ENCODE data around the gene MRPL2. TPM values are rescaled to one million over a fixed set of nuclear protein-coding genes. Genes with fewer than 3 reads are reported as not detected.
A peak's percentile ranks its signal among the peaks of the same experiment; 100 is the strongest.
"Not testable (repeated sequence)": the region's sequence is repeated elsewhere in the genome, so short reads cannot be mapped to it uniquely, and the experiment has no call there.

The MRPL2 gene
- total RNA-seq, 1 donor from 2014 or later: 50.3 TPM

DNA sequence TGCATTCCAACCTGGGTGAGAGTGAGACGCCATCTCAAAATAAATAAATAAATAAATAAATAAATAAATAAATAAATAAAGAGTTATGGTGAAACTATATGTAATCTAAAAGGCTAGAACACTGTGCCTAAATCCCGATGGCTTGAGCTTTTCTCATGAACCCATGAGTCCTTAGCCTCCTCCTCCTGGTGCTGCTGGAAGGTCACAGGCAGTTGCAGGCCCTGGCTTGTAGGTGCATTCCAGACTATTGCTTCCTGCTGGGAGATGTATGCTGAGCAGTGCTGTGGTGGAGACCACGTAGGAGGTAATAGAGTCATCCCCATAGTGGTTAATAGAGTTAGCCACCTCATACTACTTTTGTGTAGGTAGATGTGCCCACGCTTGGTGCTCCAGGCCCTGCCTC is 29.4 kb upstream of the MRPL2 start:
- no peaks in the 10 kb centered on the region for H3K36me3 ChIP-seq (ENCODE audit: control insufficient read depth, insufficient read depth, low read length)
- FAIRE-seq: no peak
- H3K27me3 ChIP-seq (ENCODE audit: control insufficient read depth, insufficient read depth, low read length): no peaks in the 10 kb centered on the region
- peak; percentile 98 for DNase-seq (ENCODE audit: low read depth)
- H3K4me3 ChIP-seq (ENCODE audit: low read depth, low read length): no peak overlapping the region
- TF ChIP-seq, protein P1, sequence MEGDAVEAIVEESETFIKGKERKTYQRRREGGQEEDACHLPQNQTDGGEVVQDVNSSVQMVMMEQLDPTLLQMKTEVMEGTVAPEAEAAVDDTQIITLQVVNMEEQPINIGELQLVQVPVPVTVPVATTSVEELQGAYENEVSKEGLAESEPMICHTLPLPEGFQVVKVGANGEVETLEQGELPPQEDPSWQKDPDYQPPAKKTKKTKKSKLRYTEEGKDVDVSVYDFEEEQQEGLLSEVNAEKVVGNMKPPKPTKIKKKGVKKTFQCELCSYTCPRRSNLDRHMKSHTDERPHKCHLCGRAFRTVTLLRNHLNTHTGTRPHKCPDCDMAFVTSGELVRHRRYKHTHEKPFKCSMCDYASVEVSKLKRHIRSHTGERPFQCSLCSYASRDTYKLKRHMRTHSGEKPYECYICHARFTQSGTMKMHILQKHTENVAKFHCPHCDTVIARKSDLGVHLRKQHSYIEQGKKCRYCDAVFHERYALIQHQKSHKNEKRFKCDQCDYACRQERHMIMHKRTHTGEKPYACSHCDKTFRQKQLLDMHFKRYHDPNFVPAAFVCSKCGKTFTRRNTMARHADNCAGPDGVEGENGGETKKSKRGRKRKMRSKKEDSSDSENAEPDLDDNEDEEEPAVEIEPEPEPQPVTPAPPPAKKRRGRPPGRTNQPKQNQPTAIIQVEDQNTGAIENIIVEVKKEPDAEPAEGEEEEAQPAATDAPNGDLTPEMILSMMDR (IDR thresholded peaks at IDR 0.05; ENCODE audit: insufficient read depth, low read length, severe bottlenecking): no peak

DNA sequence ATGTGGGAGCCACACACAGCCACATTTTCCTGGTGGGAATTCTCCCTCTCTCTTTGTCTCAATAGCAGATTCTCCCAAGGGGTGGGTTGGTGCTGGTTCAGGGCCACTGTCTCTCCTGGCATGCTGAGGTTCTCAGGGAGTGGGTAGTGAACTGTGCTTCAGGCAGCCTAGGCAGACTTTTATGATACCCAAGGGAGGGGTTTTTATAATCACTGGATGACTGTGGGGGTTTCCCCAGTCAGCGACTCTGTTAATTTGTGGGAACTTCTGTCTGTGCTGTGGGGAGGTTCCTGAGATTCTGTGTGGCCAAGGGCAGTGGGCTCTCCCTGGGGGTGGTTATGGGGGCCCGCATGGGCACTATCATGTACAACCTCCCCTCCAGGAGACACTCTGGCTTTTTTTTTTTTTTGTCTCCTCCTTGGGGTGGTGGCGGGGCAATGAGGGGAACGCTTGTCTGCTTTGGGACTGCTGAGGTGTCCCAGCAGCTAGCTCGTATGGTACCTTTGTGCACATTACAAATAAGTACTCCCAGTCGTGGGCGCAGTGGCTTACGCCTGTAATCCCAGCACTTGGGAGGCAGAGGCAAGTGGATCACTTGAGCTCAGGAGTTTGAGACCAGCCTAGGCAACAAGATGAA is 26.9 kb upstream of the MRPL2 start:
- TF ChIP-seq, protein P1 (IDR thresholded peaks at IDR 0.05; ENCODE audit: insufficient read depth, low read length, severe bottlenecking): no peak
- DNase-seq (ENCODE audit: low read depth): no peak
- Histone ChIP-seq H3K27me3 (ENCODE audit: control insufficient read depth, insufficient read depth, low read length) (no peaks in the 10 kb centered on the region), H3K4me3 (ENCODE audit: low read depth, low read length) (no peak overlapping the region), H3K36me3 (ENCODE audit: control insufficient read depth, insufficient read depth, low read length) (no peaks in the 10 kb centered on the region)
- no peak for FAIRE-seq

DNA sequence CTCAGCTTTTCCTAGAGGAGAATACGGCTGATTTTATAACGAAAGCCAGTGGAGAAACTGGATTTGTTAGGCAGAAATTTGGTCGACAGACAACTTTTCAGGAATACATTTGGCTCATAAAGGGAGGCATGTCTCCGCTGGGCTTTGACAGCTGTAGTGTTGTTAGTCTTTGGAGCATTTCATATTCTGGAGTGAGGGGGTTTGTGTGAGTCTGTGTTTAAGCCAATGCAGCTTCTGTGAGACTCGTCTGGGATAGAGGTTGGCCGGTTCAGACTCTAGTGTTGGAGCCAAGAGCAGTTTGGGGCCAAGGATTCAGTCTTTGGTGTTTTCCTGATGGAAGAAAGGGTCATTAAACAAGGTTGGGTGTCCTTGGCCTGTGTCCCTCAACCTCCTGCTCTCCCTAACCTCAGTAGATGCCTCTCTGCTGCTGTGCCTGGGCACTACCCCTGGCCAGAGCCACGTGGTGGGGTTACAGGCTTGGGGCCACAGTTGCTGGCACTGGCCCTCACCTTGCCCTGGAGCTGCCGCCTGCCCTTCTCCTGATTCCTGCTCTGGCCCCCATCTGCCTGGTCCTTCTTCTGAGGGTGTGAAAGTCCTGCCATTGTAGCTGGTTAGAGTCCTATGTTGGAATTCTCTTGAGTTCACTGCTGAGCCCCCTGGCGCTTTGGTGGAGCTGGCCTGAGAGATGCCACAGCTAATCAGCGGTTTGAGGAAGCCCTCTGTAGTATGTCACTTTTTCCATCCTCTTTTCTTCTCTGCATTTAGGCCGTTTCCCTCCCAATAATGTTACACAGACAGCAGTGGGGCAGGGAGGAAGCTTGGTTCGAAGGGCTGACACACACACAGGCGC is 23.8 kb upstream of the MRPL2 start:
- no peak for DNase-seq (ENCODE audit: low read depth)
- H3K36me3 ChIP-seq (ENCODE audit: control insufficient read depth, insufficient read depth, low read length): no peaks in the 10 kb centered on the region
- TF ChIP-seq, protein P1 (IDR thresholded peaks at IDR 0.05; ENCODE audit: insufficient read depth, low read length, severe bottlenecking): no peak
- H3K4me3 ChIP-seq (ENCODE audit: low read depth, low read length): no peak overlapping the region
- H3K27me3 ChIP-seq (ENCODE audit: control insufficient read depth, insufficient read depth, low read length): no peaks in the 10 kb centered on the region
- no peak for FAIRE-seq

DNA sequence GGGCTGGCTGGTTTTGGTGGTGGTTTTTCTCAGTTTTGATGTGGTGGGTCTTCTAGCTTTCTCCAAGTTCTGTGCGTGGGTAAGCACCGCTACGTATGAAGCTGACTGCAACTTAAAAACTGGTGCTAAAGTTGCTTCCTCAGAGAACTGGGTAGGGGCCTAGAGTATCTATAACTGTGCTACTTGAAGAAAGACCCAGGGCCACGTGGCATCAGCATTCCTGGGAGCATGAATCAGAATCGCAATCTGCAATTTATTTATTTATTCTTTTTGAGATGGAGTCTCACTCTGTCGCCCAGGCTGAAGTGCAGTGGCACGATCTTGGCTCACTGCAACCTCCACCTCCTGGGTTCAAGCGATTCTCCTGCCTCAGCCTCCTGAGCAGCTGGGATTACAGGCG is 22.7 kb upstream of the MRPL2 start:
- H3K27me3 ChIP-seq (ENCODE audit: control insufficient read depth, insufficient read depth, low read length); H3K4me3 ChIP-seq (ENCODE audit: low read depth, low read length); DNase-seq (ENCODE audit: low read depth); H3K36me3 ChIP-seq (ENCODE audit: control insufficient read depth, insufficient read depth, low read length); FAIRE-seq: not testable (repeated sequence)

DNA sequence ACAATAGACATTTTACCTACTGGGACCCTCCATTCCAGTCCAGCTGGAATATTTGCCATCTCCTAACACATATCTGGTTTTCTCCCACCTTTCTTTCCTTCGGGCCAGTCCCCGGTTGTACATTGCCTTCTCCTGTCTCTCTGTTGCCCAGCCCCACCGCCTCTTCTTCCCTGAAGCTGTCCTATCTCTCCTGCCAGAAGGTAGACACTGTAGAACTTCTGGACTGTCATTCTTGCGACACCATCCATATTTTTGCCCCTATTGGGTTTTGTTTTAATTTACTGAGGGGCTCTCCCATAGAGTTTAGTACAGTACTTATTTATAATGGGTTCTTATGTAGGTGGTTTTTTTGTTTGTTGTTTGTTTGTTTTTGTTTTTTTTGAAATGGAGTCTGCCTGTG is 21.8 kb upstream of the MRPL2 start:
- no peak for DNase-seq (ENCODE audit: low read depth)
- H3K27me3 ChIP-seq (ENCODE audit: control insufficient read depth, insufficient read depth, low read length): no peaks in the 10 kb centered on the region
- no peak overlapping the region for H3K4me3 ChIP-seq (ENCODE audit: low read depth, low read length)
- no peaks in the 10 kb centered on the region for H3K36me3 ChIP-seq (ENCODE audit: control insufficient read depth, insufficient read depth, low read length)
- no peak for FAIRE-seq
- TF ChIP-seq, protein P1 (IDR thresholded peaks at IDR 0.05; ENCODE audit: insufficient read depth, low read length, severe bottlenecking): no peak

DNA sequence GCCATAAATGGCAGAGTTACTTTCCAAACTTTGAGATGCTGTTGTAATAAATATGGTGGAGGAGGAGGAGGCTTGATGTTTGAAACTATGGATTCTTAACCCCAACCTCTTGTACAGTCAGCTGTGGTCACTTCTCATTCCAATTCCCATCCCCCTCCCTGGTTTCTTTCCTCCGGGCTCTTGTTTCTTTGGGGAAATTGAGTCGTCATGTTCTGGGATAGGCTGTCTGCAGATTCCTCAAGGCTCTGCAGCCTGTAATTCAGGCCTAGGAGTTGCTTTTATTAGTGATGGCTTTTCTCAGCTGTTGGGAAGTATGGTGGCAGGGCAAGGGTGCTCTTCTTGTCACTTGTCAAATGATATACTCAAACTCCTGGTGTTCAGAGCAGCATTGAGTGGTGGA is 19.5 kb upstream of the MRPL2 start:
- TF ChIP-seq, protein P1 (IDR thresholded peaks at IDR 0.05; ENCODE audit: insufficient read depth, low read length, severe bottlenecking): no peak
- FAIRE-seq (no peak), DNase-seq (ENCODE audit: low read depth) (no peak)
- Histone ChIP-seq H3K36me3 (ENCODE audit: control insufficient read depth, insufficient read depth, low read length) (no peaks in the 10 kb centered on the region), H3K27me3 (ENCODE audit: control insufficient read depth, insufficient read depth, low read length) (no peaks in the 10 kb centered on the region), H3K4me3 (ENCODE audit: low read depth, low read length) (no peak overlapping the region)
